Liver (tissue), 3 donors: Measurements from ENCODE around the gene SPATA13.

ENCODE experiments used
- EGR1 ChIP-seq, 2 donors: IDR thresholded peaks; 2 replicates each; pipeline ENCODE4 v1.6.1; 2016 to 2018; ENCODE audit warnings: antibody characterized with exemption in 2 of 2, low read depth in 2 of 2
- FOXA1 ChIP-seq: IDR thresholded peaks from 2 replicates; pipeline ENCODE4 v1.6.1; 2016; ENCODE audit warnings: antibody characterized with exemption
- REST ChIP-seq: IDR thresholded peaks from 2 replicates; pipeline ENCODE4 v1.6.1; 2016; ENCODE audit warnings: antibody characterized with exemption, mild to moderate bottlenecking
- YY1 ChIP-seq: IDR thresholded peaks from 2 replicates; pipeline ENCODE4 v1.6.1; 2016; ENCODE audit warnings: antibody characterized with exemption, mild to moderate bottlenecking
- TF ChIP-seq, protein P1 (sequence below): fragments of 150-350 bp; IDR thresholded peaks from 2 replicates; pipeline ENCODE4 v1.5.1; 2017; ENCODE audit warnings: improper control_type of control experiment, low read depth, low read length; ENCODE audit not compliant: missing input control
- donor health status: healthy.
- donor health status: healthy.

DNA sequence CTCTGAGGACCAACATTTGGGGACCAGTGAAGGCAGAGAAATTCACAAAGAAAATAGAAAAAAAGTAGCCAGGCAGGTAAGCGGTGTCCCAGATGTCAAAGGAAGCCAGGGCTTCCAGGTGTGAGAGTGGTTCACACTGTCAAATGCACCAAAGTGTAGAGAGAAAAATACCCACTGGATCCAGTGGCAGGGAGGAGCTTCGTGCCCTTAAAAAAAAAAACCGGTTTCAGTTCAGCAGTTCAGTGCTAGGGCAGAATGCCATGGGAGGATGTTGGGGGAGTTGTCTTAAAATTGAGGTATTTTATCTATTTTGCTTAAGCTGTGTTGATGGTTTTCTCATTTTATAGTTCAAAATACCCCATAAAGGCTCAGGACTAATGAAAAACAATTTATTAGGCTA is 101.0 kb downstream of the SPATA13 start:
- TF ChIP-seq FOXA1: no peak
- no peak for TF ChIP-seq EGR1 (IDR thresholded peaks at IDR 0.05; ENCODE audit: low read depth in 2 of 2)
- TF ChIP-seq, protein P1, sequence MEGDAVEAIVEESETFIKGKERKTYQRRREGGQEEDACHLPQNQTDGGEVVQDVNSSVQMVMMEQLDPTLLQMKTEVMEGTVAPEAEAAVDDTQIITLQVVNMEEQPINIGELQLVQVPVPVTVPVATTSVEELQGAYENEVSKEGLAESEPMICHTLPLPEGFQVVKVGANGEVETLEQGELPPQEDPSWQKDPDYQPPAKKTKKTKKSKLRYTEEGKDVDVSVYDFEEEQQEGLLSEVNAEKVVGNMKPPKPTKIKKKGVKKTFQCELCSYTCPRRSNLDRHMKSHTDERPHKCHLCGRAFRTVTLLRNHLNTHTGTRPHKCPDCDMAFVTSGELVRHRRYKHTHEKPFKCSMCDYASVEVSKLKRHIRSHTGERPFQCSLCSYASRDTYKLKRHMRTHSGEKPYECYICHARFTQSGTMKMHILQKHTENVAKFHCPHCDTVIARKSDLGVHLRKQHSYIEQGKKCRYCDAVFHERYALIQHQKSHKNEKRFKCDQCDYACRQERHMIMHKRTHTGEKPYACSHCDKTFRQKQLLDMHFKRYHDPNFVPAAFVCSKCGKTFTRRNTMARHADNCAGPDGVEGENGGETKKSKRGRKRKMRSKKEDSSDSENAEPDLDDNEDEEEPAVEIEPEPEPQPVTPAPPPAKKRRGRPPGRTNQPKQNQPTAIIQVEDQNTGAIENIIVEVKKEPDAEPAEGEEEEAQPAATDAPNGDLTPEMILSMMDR: no peak
- TF ChIP-seq REST: no peak
- no peak for TF ChIP-seq YY1
